DMS153 treated with DMSO at 0.1 percent for 48 hours (cell line): ENCODE results near the gene ABCC8.

Experiments
- DNase-seq: peaks from one replicate; lab custom pipeline; 2025; ENCODE audit not compliant: unreplicated experiment; lab: John Stamatoyannopoulos, UW

Gene ABCC8

DNA sequence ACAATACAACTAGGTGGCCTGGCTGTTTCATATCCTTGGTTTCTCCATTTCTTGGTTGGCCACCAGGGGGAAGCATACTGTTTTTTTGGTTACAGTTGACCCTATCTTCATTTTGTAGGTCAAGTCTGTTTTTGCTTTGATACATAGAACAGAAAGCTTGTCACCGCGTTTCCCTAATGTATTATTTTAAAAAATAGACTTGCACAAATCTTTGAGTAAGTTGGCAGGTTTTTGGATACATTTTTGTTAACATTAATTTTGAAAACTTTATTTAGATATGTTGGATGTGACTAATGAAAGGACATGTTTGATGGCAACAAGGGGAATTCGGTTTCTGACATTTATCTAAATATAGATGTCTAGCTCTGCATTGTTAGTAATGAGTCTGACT lies 122.0 kb downstream of the ABCC8 start:
- peak; percentile 69 for DNase-seq

DNA sequence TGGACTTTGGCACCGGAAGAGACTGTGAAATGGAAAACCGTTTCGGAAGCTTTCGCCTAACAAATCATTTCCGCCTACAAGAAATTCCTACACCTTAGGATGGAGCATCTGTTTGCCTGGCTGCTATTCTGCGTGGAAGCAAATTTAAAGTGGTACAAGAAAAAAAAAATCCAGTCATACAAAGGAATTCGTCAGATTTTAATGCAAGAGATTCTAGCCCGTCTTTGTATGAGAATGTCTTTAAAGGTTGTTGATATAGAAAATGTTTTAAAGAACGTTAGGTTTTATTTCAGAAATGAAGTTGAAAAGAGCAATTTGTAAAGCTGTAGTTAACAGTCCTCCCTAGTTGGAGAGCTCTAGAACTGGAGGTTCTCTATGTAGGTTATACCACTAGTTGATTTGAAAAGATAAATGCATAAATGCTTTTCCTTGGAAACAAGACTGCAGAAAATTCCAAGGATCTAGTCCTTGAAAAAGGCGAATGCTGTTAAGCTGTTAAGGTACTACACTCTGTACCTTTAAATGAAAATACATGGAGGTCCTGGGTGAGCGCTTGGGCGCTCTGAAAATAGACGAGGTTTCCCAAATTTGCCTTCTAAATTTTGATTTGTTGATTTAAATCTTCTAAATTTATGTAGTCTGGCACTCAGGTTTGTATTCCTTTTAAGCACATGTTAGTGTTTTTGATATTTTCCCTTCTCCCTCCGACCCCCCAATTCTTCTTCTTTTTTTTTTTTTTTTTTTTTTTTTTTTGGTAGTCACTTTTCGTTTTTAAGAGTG lies 122.6 kb downstream of the ABCC8 start:
- no peak for DNase-seq

DNA sequence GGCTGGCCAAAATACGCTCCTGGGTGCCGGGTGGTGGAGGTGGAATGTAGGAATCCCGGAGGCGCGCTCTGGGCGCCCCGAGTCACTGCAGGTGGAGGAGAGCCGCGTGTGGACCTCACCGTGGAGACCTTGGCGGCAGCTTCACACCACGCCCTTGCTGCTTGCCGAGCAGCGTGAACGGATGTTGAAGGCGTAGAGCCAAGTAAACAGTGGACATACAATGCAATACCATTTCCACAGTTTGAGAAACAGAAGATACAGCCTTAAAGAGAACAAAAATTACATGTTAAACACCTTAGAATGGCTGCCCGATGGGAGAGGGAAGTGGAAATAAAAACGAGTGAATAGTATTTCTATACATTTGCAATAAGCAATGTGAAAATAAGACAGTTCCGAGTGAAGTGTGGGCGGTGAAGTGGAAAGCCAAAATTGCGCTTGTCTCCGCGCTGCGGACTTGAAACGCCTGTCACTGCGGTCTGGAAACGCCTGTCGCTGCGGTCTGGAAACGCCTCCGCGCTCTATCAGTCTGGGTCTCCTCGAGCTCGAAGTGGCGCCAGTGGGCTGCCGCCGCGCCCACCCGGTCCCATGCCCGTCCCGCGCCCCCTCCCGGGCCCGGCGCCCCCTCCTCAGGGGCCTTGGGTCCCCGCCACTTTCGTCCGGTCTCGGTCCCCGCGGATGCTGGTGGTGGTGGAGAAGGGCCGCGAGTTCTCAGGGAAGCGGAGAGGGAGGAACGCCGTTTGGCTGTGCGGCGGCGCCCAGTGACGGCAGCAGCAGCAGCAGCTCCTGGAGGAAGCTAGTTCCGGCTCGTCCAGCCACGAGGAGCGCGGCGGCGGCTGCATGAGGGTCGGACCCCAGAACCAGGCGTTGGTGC lies 123.5 kb downstream of the ABCC8 start:
- peak; percentile 80 for DNase-seq

DNA sequence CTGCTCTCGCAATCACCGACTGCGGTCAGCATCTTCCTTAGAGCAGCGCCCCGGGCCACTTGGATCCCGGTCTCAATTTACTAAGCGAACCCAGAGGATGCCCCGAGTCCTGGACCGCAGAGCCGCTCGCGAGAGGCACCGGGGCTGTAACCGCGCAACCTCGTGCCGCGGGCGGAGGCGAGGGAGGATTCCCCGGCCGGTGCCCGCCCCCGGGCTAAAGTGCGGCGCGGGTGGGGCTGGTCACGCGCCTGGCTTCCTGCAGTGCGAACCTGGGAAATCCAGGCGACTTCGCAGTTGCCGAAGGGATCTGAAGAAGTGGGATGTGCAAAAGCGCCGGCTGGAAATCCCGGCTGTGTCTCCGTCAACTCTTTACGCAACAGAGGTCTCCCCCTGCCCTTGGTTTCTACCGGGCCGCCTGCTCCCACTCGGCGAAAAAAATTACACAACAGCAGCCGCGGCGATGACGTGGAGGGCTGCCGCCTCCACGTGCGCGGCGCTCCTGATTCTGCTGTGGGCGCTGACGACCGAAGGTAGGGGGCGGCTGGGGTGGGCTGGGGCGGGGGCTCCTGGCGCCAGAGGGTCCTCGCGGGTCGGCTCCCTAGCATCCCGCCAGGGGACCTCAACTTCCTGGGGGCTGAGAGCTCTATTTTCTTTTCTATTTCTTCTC lies 125.0 kb downstream of the ABCC8 start, which contains the start of gene NCR3LG1:
NCR3LG1 (plus strand) TSS at position 291 of the 667 bp plus-strand sequence; CDS start at position 461, 170 bp downstream.
- no peak for DNase-seq

GRCh38 chr11:17351172-17351509 lies 125.5 kb downstream of the ABCC8 start:
- no peak for DNase-seq

- DNase-seq: no peak
Observed at GRCh38 chr11:17350455-17351171, 126.0 kb downstream of the ABCC8 start.

- no peak for DNase-seq
Observed at GRCh38 chr11:17347676-17348075, 129.0 kb downstream of the ABCC8 start.

DNA sequence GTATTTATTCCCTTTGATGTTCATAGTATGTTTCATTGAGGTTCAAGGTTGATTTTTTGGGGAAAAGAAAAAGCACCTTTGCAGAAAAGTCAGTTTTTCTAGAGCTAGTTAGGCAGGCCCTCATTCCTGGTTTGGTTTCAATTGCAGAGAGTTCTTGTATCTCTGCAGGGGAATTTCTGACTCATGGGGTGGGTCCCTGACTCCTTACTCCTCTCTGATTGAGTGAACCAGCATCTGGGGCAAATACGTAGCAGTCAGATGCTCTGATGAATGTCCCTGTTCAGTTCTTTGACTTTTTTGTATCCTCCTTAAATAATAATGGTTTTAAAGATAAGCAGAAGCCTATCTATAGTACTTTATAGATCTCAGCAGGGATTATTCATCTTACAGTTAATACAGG lies 132.7 kb downstream of the ABCC8 start:
- no peak for DNase-seq

- DNase-seq: no peak
Observed at GRCh38 chr11:17343257-17343656, 133.4 kb downstream of the ABCC8 start.
